Measurements from ENCODE around the gene SS18.

SS18 gene

GRCh38 chr18:26002375-26002910, 88.0 kb downstream of the SS18 start:
- TF ChIP-seq FOXP2 (optimal IDR thresholded peaks at IDR 0.05; ENCODE audit: borderline replicate concordance, extremely low read depth, extremely low read length, insufficient read depth) (no peak), POLR2AphosphoS5 (IDR thresholded peaks at IDR 0.05; ENCODE audit: low read depth, low read length) (no peak), REST (IDR thresholded peaks at IDR 0.05; ENCODE audit: insufficient read depth in 1 of 2, low read depth in 2 of 2, low read length in 2 of 2) (no peak), TAF1 (IDR thresholded peaks at IDR 0.05; ENCODE audit: borderline replicate concordance, insufficient read depth, low read length) (no peak), SIN3A (IDR thresholded peaks at IDR 0.05; ENCODE audit: borderline replicate concordance, insufficient read depth, low read length) (no peak)

GRCh38 chr18:25998461-25998860, 92.0 kb downstream of the SS18 start:
- TF ChIP-seq POLR2AphosphoS5 (IDR thresholded peaks at IDR 0.05; ENCODE audit: low read depth, low read length) (no peak), FOXP2 (optimal IDR thresholded peaks at IDR 0.05; ENCODE audit: borderline replicate concordance, extremely low read depth, extremely low read length, insufficient read depth) (no peak), SIN3A (IDR thresholded peaks at IDR 0.05; ENCODE audit: borderline replicate concordance, insufficient read depth, low read length) (no peak), REST (IDR thresholded peaks at IDR 0.05; ENCODE audit: insufficient read depth in 1 of 2, low read depth in 2 of 2, low read length in 2 of 2) (no peak), TAF1 (IDR thresholded peaks at IDR 0.05; ENCODE audit: borderline replicate concordance, insufficient read depth, low read length) (no peak)

- TF ChIP-seq POLR2AphosphoS5 (IDR thresholded peaks at IDR 0.05; ENCODE audit: low read depth, low read length) (no peak), SIN3A (IDR thresholded peaks at IDR 0.05; ENCODE audit: borderline replicate concordance, insufficient read depth, low read length) (no peak), REST (IDR thresholded peaks at IDR 0.05; ENCODE audit: insufficient read depth in 1 of 2, low read depth in 2 of 2, low read length in 2 of 2) (no peak), FOXP2 (optimal IDR thresholded peaks at IDR 0.05; ENCODE audit: borderline replicate concordance, extremely low read depth, extremely low read length, insufficient read depth) (no peak)
Observed at GRCh38 chr18:25992566-25992965, 97.8 kb downstream of the SS18 start.

- TF ChIP-seq REST (IDR thresholded peaks at IDR 0.05; ENCODE audit: insufficient read depth in 1 of 2, low read depth in 2 of 2, low read length in 2 of 2) (no peak), POLR2AphosphoS5 (IDR thresholded peaks at IDR 0.05; ENCODE audit: low read depth, low read length) (no peak), SIN3A (IDR thresholded peaks at IDR 0.05; ENCODE audit: borderline replicate concordance, insufficient read depth, low read length) (no peak), TAF1 (IDR thresholded peaks at IDR 0.05; ENCODE audit: borderline replicate concordance, insufficient read depth, low read length) (no peak), FOXP2 (optimal IDR thresholded peaks at IDR 0.05; ENCODE audit: borderline replicate concordance, extremely low read depth, extremely low read length, insufficient read depth) (no peak)
Observed at GRCh38 chr18:25990473-25990872, 99.9 kb downstream of the SS18 start.
